Activated T-cell treated with anti-CD3 and anti-CD28 coated beads, Interleukin-2, amount 50 U/mL, for 24 hours (primary cell): ENCODE results near the gene AAK1.
"Not testable (repeated sequence)": the region's sequence is repeated elsewhere in the genome, so short reads cannot be mapped to it uniquely, and the experiment has no call there.

ENCODE experiments used
- DNase-seq: peaks from one replicate; pipeline ENCODE4 v3.0.0-alpha.2; 2020
- H3K27ac Mint-ChIP-seq: 2 replicates; pipeline ENCODE4 v1.8.0; 2020; ENCODE audit warnings: mild to moderate bottlenecking, mixed read lengths
- H3K27me3 Mint-ChIP-seq: 2 replicates; pipeline ENCODE4 v1.8.0; 2020; ENCODE audit warnings: mixed read lengths
- H3K36me3 Mint-ChIP-seq: 2 replicates; pipeline ENCODE4 v1.8.0; 2020; ENCODE audit warnings: low read depth, mixed read lengths
- H3K4me1 Mint-ChIP-seq: 2 replicates; pipeline ENCODE4 v1.8.0; 2020; ENCODE audit warnings: low read depth, mixed read lengths
- H3K4me3 Mint-ChIP-seq: 2 replicates; pipeline ENCODE4 v1.8.0; 2020; ENCODE audit warnings: mild to moderate bottlenecking, moderate library complexity, mixed read lengths
- H3K9me3 Mint-ChIP-seq: 2 replicates; pipeline ENCODE4 v1.8.0; 2020; ENCODE audit warnings: mixed read lengths

AAK1 gene

DNA sequence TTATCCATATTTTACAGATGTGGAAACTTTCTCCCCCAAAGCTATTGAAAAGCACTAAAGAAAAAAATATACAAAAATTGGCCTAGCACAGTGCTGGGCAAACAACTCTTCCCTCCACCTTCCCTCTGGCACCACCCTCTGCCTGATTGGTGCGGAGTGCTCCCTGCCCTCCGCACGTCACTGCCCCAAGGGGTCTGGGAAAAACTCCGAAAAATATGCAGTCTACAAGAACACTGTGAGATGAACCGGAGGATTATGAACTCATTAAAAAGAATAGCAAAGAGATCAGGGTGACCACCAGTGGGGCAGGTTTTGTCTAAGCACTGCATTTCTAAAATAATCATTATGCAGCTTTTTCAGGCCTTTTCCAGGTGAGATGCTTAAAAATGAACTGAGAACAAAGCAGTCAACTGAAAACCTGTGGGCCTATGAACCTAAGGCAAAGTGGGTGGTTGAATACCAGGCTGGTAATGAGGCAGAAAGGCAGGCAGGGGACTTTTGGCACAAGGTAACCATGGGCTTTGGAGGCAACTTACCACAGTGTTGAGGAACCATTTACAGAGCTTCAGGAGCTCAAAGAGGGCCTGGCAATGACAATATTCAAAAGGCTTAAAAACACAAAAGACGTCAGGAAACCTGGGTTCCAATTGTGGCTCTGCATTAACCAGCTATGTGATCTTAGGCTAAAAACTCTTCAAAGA, 57.5 kb downstream of the AAK1 start:
- H3K4me1 Mint-ChIP-seq: peaks cover 83% of the 10 kb centered on the region
- peak overlapping the region; percentile 72 for H3K27ac Mint-ChIP-seq
- DNase-seq: no peak
- no peak overlapping the region for H3K4me3 Mint-ChIP-seq
- H3K27me3 Mint-ChIP-seq: no peaks in the 10 kb centered on the region
- H3K36me3 Mint-ChIP-seq: peaks cover 9% of the 10 kb centered on the region
- H3K9me3 Mint-ChIP-seq: no peaks in the 10 kb centered on the region

DNA sequence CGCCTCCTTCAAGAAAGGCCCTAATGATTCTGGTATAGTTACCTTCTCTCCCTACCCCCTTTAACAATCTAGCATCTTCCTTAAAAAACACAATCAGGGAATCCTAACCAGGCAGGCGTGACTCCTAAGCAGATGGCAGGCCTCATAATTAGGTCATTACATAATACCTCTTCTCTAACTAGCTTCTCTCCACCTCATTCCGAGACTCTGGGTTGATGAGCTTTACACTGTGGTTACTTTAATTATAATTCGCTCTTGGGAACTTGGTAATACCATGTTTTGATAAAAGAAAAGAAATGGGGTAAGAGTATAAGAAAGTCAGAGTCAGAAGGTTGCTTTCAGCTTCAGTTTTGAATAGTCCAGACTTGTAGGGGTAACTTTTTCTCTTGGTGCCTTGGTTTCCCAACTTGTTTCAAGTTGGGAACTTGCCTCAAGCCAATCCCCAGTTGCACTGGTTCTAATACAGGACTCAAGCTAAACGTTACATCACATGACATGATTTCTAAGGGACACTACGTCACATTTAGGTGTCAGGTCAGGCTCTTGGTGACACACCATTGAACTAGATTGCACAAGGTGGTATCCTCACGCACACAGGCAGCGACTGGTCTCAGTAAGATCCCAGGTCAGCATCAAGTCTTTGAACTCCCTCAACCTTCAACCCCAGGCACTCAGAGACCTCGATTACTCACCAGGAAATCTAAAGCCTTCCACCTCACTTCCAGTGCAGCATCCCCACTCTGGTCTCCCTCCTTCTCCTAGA, 59.2 kb downstream of the AAK1 start:
- no peaks in the 10 kb centered on the region for H3K27me3 Mint-ChIP-seq
- H3K27ac Mint-ChIP-seq: peak overlapping the region; percentile 88
- no peaks in the 10 kb centered on the region for H3K9me3 Mint-ChIP-seq
- H3K36me3 Mint-ChIP-seq: peaks cover 12% of the 10 kb centered on the region
- H3K4me3 Mint-ChIP-seq: no peak overlapping the region
- DNase-seq: no peak
- peaks cover 84% of the 10 kb centered on the region for H3K4me1 Mint-ChIP-seq

DNA sequence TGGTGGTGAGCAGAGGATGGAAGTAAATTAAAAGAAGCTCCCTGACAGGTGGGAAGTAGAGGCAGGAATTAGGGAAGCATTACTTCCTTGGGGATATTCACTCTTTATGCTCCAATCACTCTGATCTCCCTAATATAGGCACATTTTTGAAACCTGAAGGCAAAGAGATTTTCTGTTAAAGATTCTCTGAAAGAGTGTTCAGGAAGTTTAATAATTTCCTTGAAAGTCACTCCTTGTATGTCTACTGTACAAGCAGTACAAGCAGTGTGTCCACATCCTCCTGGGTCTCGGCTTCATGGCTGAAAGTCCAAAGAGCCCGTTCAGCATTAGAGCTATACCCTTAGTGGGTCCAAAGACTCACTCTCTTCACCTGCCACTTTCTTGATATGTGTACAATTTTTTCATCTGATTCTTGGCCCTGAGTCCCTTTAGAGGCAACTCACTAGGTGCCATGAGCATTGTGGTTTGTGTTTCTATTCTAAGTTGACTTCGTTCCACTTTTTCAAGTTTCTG, 60.2 kb downstream of the AAK1 start:
- no peak for DNase-seq
- H3K36me3 Mint-ChIP-seq: peaks cover 12% of the 10 kb centered on the region
- H3K27ac Mint-ChIP-seq: peak overlapping the region; percentile 88
- H3K4me1 Mint-ChIP-seq: peaks cover 84% of the 10 kb centered on the region
- H3K27me3 Mint-ChIP-seq: no peaks in the 10 kb centered on the region
- no peaks in the 10 kb centered on the region for H3K9me3 Mint-ChIP-seq
- peak overlapping the region; percentile 52 for H3K4me3 Mint-ChIP-seq

DNA sequence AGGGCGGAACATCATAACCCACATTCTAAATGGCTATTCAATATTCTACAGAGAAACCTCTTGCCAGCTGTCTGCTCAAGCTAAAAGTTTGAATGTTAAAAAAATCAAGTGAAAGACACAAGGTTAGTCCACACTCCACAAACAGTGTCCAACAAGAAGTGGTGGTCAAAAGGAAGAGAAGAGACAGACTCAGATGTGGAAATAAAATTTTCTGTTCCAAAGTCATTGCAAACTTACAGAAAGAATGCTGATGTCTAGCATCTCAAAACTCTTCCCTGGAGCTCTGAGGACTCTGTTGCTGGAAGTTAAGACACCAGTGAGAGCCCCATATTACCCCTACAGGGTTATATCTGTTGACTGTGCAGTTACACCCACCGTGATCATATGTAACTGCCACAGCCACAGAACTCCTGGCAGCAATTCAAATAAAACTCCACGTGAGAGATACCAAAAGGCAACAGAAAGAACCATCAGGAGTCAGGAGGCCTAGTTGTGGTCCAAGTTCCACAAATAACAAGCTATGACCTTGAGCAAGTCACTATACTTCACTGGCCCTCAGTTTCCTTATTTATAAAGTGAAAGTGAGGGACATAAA, 60.9 kb downstream of the AAK1 start:
- Mint-ChIP-seq H3K9me3 (no peaks in the 10 kb centered on the region), H3K36me3 (peaks cover 12% of the 10 kb centered on the region), H3K4me1 (peaks cover 84% of the 10 kb centered on the region), H3K4me3 (peak overlapping the region; percentile 52), H3K27me3 (no peaks in the 10 kb centered on the region), H3K27ac (peak overlapping the region; percentile 88)
- no peak for DNase-seq

DNA sequence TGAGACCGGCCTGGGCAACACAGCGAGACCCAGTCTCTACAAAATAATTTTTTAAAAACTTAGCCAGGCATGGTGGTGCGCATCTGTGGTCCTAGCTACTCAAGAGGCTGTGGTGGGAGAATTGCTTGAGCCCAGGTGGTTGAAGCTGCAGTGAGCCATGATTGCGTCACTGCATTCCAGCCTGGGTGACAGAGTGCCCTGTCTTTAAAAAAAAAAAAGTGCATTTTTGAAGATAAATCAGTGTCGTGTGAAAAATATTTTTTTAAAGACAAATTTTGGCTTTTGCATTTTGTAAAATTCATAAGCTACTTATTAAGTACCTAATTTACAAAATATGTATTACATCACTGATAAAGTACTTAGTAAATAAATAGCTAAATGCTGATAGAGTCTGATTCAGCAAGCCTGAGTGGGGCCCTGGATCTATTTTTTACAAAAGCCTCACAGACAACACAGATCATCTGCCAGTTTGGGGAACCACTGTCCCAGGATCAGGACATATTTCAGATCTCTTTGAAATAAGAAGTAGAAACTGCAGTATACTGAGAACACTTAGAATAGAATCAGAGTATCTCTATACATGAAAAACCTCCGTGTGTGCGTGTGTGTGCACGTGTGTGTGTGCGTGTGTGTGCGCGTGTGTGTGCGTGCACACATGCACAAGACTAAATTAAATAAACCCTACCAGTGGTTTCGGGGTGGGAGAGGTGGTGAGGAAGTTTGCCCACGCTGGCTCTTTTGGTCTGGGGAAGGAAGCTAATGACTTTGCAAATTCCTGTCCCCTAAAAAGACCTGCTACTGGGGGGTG, 61.6 kb downstream of the AAK1 start:
- peaks cover 12% of the 10 kb centered on the region for H3K36me3 Mint-ChIP-seq
- no peak for DNase-seq
- peak overlapping the region; percentile 88 for H3K27ac Mint-ChIP-seq
- no peaks in the 10 kb centered on the region for H3K9me3 Mint-ChIP-seq
- H3K4me1 Mint-ChIP-seq: peaks cover 90% of the 10 kb centered on the region
- H3K4me3 Mint-ChIP-seq: peak overlapping the region; percentile 52
- H3K27me3 Mint-ChIP-seq: no peaks in the 10 kb centered on the region

DNA sequence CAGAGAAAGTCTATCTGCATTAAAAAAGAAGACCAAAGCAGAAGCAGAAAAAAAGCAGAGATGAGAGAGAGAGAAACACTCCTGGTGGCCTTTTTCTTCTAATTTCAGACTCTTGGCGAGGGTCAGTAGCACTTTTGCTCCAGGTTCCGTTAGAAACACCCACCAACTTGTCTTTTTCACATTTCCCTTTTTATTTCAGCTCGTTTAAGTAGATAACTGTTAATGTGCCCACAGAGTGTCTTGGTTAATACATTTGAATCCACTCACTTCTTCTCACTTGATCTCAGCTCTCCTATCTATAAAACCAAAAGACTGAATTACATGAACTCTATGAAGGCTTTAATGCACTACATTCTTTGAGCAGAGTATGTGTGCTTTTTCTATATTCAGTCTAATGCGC, 63.1 kb downstream of the AAK1 start:
- Mint-ChIP-seq H3K27me3 (no peaks in the 10 kb centered on the region), H3K4me3 (no peak overlapping the region), H3K4me1 (peaks cover 89% of the 10 kb centered on the region), H3K9me3 (no peaks in the 10 kb centered on the region), H3K27ac (peak overlapping the region; percentile 15), H3K36me3 (peaks cover 11% of the 10 kb centered on the region)
- no peak for DNase-seq

DNA sequence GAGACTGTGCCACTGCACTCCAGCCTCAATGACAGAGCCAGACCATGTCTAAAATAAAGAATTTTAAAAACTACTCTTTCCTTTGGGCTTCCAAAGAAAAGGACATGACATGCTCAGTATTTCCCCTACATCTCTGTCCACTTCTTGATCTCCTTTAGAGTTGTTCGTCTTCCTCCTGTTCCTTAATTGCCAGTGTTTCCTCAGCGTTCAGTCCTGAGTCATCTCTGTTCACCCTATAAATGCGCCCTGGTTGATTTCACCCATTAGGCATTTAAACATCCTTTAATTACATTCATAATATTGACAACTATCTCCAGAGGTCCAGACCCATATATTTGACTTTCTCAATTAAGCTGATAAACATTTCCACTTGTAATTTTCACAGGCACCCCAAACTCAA, 64.0 kb downstream of the AAK1 start:
- peaks cover 11% of the 10 kb centered on the region for H3K36me3 Mint-ChIP-seq
- H3K9me3 Mint-ChIP-seq: no peaks in the 10 kb centered on the region
- H3K4me1 Mint-ChIP-seq: peaks cover 85% of the 10 kb centered on the region
- peak overlapping the region; percentile 80 for H3K27ac Mint-ChIP-seq
- no peak overlapping the region for H3K4me3 Mint-ChIP-seq
- DNase-seq: no peak
- no peaks in the 10 kb centered on the region for H3K27me3 Mint-ChIP-seq

DNA sequence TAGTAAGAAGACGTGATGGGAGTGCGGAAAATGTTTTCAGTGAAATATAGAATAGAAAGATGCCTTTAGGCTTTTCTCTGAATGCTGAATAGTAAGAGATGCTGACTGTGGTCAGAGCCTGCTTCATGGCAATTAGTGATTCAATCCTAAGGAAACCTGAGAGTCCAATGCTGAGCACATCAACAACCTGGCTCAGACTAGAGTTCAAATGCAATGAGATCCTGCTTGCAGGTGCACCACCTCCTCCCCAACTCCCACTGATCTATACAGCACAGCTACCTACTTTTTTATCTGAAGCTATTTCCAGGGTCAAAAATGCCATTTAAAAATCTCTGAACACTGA, 65.4 kb downstream of the AAK1 start:
- H3K27me3 Mint-ChIP-seq: no peaks in the 10 kb centered on the region

DNA sequence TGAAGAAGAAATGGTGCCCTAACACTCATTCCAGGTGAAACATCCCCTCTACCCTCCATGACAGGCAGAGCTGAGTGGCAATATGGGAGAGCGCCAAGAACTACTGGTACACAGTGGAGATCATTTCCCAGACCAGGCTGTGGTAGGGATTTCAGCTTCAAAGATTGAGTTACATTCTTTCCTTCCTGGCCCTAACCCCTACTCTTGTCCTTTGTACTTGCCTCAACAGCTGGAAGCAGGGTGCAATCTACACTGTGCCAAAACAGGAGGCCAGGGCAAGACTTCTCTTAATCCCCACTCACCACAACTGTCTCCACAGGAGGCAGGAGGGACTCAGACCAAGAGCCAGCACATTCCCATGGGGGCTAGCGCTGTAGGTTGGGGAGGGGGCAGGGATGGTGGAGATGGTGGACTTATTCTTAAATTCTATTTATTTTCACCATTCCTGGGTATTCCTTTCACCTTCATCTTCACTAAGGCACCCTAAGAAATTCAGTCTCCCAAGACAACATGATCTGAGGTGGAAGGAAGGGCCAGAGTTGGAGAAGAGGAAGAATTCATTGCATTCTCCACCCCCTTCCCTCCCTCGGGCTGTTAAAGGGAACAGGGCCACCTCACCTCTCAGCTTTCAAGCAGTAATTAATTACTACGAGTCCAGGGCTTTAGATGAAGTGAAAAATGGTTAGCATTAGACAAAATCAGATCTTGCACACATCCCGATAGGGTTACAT, 65.9 kb downstream of the AAK1 start:
- H3K9me3 Mint-ChIP-seq: no peaks in the 10 kb centered on the region
- H3K36me3 Mint-ChIP-seq: peaks cover 14% of the 10 kb centered on the region
- peaks cover 78% of the 10 kb centered on the region for H3K4me1 Mint-ChIP-seq
- H3K27me3 Mint-ChIP-seq: no peaks in the 10 kb centered on the region
- no peak overlapping the region for H3K4me3 Mint-ChIP-seq
- DNase-seq: no peak
- peak overlapping the region; percentile 80 for H3K27ac Mint-ChIP-seq

More for the DNA sequence above, 65.4 kb downstream of the AAK1 start:
- H3K9me3 Mint-ChIP-seq: no peaks in the 10 kb centered on the region
- peaks cover 11% of the 10 kb centered on the region for H3K36me3 Mint-ChIP-seq
- H3K4me1 Mint-ChIP-seq: peaks cover 78% of the 10 kb centered on the region
- no peak for DNase-seq
- peak overlapping the region; percentile 80 for H3K27ac Mint-ChIP-seq
- no peak overlapping the region for H3K4me3 Mint-ChIP-seq

DNA sequence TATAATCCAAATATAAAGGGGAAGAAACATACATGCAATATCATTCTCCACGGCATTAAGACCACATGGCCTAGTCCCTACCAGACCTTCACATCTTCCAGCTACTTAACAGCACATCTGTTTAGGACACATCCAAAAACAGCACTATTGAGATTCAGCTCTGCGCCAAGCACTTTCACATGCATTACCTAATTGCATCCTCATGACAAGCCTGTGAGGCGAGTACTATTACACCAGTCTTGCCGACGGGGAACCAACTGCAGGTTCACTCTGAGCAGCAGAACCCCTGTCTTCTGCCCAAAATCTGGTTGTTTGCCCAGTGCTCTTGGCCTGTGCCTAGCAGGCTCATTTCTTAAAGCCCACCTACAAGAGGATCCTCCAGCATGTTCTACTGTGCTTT, 66.7 kb downstream of the AAK1 start:
- Mint-ChIP-seq H3K4me1 (peaks cover 75% of the 10 kb centered on the region), H3K9me3 (no peaks in the 10 kb centered on the region), H3K27me3 (no peaks in the 10 kb centered on the region), H3K36me3 (peaks cover 13% of the 10 kb centered on the region), H3K27ac (peak overlapping the region; percentile 45), H3K4me3 (no peak overlapping the region)
- DNase-seq: no peak

DNA sequence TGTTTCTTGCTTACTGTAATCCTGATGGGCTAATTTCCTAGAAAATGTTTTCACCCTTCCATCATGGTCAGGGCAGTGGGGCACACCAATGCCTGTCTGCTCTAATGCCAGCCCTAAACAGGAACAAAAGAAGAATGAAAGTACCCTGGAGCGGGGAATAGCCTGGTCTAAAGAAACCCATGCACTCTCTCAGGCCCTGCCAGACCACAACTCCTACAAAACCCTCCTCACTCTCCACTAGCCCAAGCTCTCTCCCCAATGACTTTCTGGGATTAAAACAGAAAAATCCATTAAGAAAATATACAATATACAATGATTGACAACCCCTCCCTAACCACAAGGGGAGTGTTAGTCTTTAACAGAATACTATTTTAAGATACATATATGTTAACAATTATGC, 67.6 kb downstream of the AAK1 start:
- H3K27ac Mint-ChIP-seq: peak overlapping the region; percentile 70
- no peak for DNase-seq
- no peak overlapping the region for H3K4me3 Mint-ChIP-seq
- no peaks in the 10 kb centered on the region for H3K9me3 Mint-ChIP-seq
- no peaks in the 10 kb centered on the region for H3K27me3 Mint-ChIP-seq
- H3K36me3 Mint-ChIP-seq: peaks cover 13% of the 10 kb centered on the region
- peaks cover 79% of the 10 kb centered on the region for H3K4me1 Mint-ChIP-seq

DNA sequence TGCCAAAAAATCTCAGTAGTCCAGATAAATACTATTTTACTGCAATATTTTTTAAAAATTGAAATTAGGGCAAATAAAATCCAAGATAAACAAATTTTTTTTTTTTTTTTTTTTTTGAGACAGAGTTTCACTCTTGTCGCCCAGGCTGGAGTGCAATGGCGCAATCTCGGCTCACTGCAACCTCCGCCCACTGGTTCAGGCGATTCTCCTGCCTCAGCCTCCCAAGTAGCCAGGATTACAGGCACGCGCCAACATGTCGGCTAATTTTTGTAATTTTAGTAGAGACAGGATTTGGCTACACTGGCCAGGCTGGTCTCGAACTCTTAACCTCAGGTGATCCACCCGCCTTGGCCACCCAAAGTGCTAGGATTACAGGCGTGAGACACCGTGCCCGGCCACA, 68.2 kb downstream of the AAK1 start:
- H3K27ac Mint-ChIP-seq, H3K4me3 Mint-ChIP-seq, H3K9me3 Mint-ChIP-seq, H3K27me3 Mint-ChIP-seq, DNase-seq: not testable (repeated sequence)
- peaks cover 11% of the 10 kb centered on the region for H3K36me3 Mint-ChIP-seq
- peaks cover 80% of the 10 kb centered on the region for H3K4me1 Mint-ChIP-seq

DNA sequence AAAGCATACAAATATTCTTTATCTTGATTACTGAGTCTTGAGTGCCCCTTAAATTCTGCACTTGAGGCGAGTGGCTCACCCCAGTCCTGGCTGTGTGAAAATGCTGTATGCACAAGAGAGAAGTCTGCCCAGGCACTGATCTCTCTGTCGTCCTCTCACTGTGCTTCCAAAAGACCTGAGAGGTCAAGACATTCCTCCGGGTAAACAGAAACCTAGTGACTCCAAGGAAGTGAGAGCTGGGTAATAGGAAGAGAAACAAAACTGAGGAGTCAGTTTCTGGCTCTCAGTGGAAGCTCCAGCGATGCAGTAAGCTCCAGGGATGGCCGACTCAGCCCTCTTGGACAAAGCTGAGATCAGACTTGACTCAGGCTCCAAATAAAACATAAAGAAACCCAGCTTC, 70.9 kb downstream of the AAK1 start:
- Mint-ChIP-seq H3K36me3 (peaks cover 9% of the 10 kb centered on the region), H3K27me3 (no peaks in the 10 kb centered on the region), H3K4me3 (no peak overlapping the region), H3K27ac (peak overlapping the region; percentile 85), H3K4me1 (peaks cover 79% of the 10 kb centered on the region), H3K9me3 (no peaks in the 10 kb centered on the region)
- no peak for DNase-seq

DNA sequence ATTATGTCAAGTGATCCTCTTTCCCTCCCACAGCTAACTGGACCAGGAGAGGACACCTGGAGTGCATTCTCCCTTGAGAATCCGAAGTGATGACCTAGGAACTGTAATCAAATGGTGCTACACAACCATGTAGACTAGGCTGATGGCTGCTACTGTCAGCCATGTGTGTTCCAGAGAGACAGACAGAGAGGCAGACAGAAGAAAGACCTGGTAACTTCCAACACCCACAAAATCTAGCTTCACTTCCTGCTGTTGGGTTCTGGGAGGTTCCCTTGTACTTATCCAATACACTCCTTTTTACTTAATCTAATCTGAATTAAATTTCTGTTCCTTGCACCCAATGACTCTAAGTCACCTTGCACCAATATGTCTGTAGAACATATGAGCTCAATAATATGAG, 72.3 kb downstream of the AAK1 start:
- peaks cover 79% of the 10 kb centered on the region for H3K4me1 Mint-ChIP-seq
- H3K27ac Mint-ChIP-seq: peak overlapping the region; percentile 88
- no peaks in the 10 kb centered on the region for H3K9me3 Mint-ChIP-seq
- no peak overlapping the region for H3K4me3 Mint-ChIP-seq
- DNase-seq: no peak
- H3K27me3 Mint-ChIP-seq: no peaks in the 10 kb centered on the region
- peaks cover 9% of the 10 kb centered on the region for H3K36me3 Mint-ChIP-seq
